ENCODE results near the gene TMEM117.

DNA sequence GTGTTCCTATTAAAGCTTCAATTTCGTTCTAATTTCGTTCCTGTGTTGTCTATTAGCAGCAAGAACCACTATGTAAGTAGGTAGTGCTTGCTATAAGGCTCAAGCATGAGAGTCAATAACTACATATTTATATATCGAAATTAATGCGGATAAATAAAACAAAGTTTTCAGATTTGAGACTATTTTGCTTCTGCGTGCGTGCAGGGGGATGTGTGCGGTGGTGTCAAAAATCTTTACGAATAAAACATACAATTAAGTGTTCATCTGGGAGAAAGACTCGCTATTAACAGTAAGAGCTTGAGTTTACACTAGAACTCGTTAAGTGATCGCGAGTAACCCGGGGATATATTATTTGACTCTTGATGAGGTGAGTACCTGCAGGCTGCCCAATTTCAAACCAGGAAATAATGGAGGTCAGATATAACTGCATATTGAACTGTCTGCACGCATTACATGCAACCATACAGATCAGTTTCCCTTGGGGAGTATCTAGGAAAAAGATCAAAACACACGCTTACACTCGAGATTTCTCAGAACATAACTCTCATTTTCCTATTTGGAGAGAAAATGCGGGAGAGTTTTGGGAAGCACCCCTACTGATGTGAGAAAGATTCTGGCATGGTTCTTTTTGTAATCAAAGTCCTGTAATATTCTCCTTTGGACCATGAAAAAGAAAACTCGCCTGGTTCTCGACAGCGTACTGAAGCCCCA lies 30.6 kb upstream of the TMEM117 start:
- no peak for TF ChIP-seq CTCF (IDR thresholded peaks at IDR 0.05 in 2 of 3, conservative IDR thresholded peaks at IDR 0.05 in 1 of 3; ENCODE audit: control insufficient read depth in 2 of 3, extremely low read depth in 1 of 3, insufficient read depth in 1 of 3, low read depth in 3 of 3, low read length in 3 of 3)
- TF ChIP-seq NRF1 (conservative IDR thresholded peaks at IDR 0.05; ENCODE audit: low read depth, low read length) = no peak
- TF ChIP-seq POLR2A (IDR thresholded peaks at IDR 0.05; ENCODE audit: low read depth, low read length) = no peak
- TF ChIP-seq FOS (IDR thresholded peaks at IDR 0.05; ENCODE audit: borderline replicate concordance, extremely low read depth, insufficient read length) = no peak
- TF ChIP-seq JUND (IDR thresholded peaks at IDR 0.05; ENCODE audit: low read depth, low read length) = no peak
- no peak for TF ChIP-seq POLR2AphosphoS5 (IDR thresholded peaks at IDR 0.05; ENCODE audit: low read length)
